ENCODE results near the gene MICAL3. TPM values are rescaled to one million over a fixed set of nuclear protein-coding genes. Genes with fewer than 3 reads are reported as not detected.

Gene MICAL3
- total RNA-seq, 3 donors from 2014 or later (not counting 1 experiment from before 2014, with no cell fraction given) = 17.1 to 36.3 (median 34.3) TPM

- DNase-seq (no peak), ATAC-seq (no peak)
- Mint-ChIP-seq H3K36me3 (no peaks in the 10 kb centered on the region), H3K4me1 (no peaks in the 10 kb centered on the region), H3K27me3 (ENCODE audit: low read depth in 2 of 2) (peaks cover 0 to 4% of the 10 kb centered on the region in 2 donors), H3K9me3 (no peaks in the 10 kb centered on the region), H3K4me3 (no peak overlapping the region), H3K27ac (no peak overlapping the region)
- Histone ChIP-seq H3K36me3 (ENCODE audit: control insufficient read depth, insufficient read depth, low read length) (peaks cover 7% of the 10 kb centered on the region), H3K4me3 (ENCODE audit: low read length) (no peak overlapping the region), H3K4me1 (ENCODE audit: control insufficient read depth, insufficient read depth, low read length) (peaks cover 28% of the 10 kb centered on the region), H3K27me3 (ENCODE audit: control insufficient read depth, insufficient read depth, low read length) (no peaks in the 10 kb centered on the region), H3K9me3 (ENCODE audit: control insufficient read depth, insufficient read depth, low read length) (no peaks in the 10 kb centered on the region), H3K27ac (ENCODE audit: low read length) (no peak overlapping the region)
- intact Hi-C loops (cut with micrococcal nuclease) = no loop called here
- 83% methylated on average over 25 of the region's 25 CpGs for WGBS (ENCODE audit: insufficient coverage)
- no peak for TF ChIP-seq CTCF (IDR thresholded peaks at IDR 0.05)
Observed at GRCh38 chr22:17794726-17795542, 229.4 kb downstream of the MICAL3 start.

- no peak overlapping the region for H3K27ac Mint-ChIP-seq
- Histone ChIP-seq H3K36me3 (ENCODE audit: control insufficient read depth, insufficient read depth, low read length) (peaks cover 13% of the 10 kb centered on the region), H3K9me3 (ENCODE audit: control insufficient read depth, insufficient read depth, low read length) (no peaks in the 10 kb centered on the region), H3K4me1 (ENCODE audit: control insufficient read depth, insufficient read depth, low read length) (peaks cover 14% of the 10 kb centered on the region), H3K27ac (ENCODE audit: low read length) (no peak overlapping the region), H3K27me3 (ENCODE audit: control insufficient read depth, insufficient read depth, low read length) (no peaks in the 10 kb centered on the region), H3K4me3 (ENCODE audit: low read length) (no peak overlapping the region)
- ATAC-seq (no peak), DNase-seq (no peak)
- no peaks in the 10 kb centered on the region for H3K4me1 Mint-ChIP-seq
- peaks cover 0 to 4% of the 10 kb centered on the region in 2 donors for H3K27me3 Mint-ChIP-seq (ENCODE audit: low read depth in 2 of 2)
- H3K36me3 Mint-ChIP-seq = no peaks in the 10 kb centered on the region
- 90% methylated on average over 25 of the region's 29 CpGs for WGBS (ENCODE audit: insufficient coverage)
- intact Hi-C loops (cut with micrococcal nuclease) = no loop called here
- no peak for TF ChIP-seq CTCF (IDR thresholded peaks at IDR 0.05)
- H3K4me3 Mint-ChIP-seq = no peak overlapping the region
- no peaks in the 10 kb centered on the region for H3K9me3 Mint-ChIP-seq
Observed at GRCh38 chr22:17792854-17793434, 231.4 kb downstream of the MICAL3 start.

GRCh38 chr22:17792299-17792698 is 232.1 kb downstream of the MICAL3 start:
- Histone ChIP-seq H3K27ac (ENCODE audit: low read length) (no peak overlapping the region), H3K4me3 (ENCODE audit: low read length) (no peak overlapping the region), H3K36me3 (ENCODE audit: control insufficient read depth, insufficient read depth, low read length) (peaks cover 13% of the 10 kb centered on the region), H3K27me3 (ENCODE audit: control insufficient read depth, insufficient read depth, low read length) (no peaks in the 10 kb centered on the region), H3K4me1 (ENCODE audit: control insufficient read depth, insufficient read depth, low read length) (peaks cover 10% of the 10 kb centered on the region), H3K9me3 (ENCODE audit: control insufficient read depth, insufficient read depth, low read length) (no peaks in the 10 kb centered on the region)
- H3K27me3 Mint-ChIP-seq (ENCODE audit: low read depth in 2 of 2) = peaks cover 0 to 4% of the 10 kb centered on the region in 2 donors
- H3K4me1 Mint-ChIP-seq = no peaks in the 10 kb centered on the region
- DNase-seq (no peak), ATAC-seq (no peak)
- H3K4me3 Mint-ChIP-seq = no peak overlapping the region
- TF ChIP-seq CTCF (IDR thresholded peaks at IDR 0.05) = no peak
- WGBS (ENCODE audit: insufficient coverage) = 92% methylated on average over 5 of the region's 5 CpGs
- intact Hi-C loops (cut with micrococcal nuclease) = no loop called here
- H3K9me3 Mint-ChIP-seq = no peaks in the 10 kb centered on the region
- H3K27ac Mint-ChIP-seq = no peak overlapping the region
- no peaks in the 10 kb centered on the region for H3K36me3 Mint-ChIP-seq

Measured in natural killer cell (primary cell).